ENCODE results near the gene IFI6. TPM values are rescaled to one million over a fixed set of nuclear protein-coding genes. Genes with fewer than 3 reads are reported as not detected.

Gene IFI6
- total and polyA plus RNA-seq, 2 of the 8 experiments (the other 6 are each of a cell fraction or from before 2014, with no cell fraction given), result 6.1 to 13.2 TPM

GRCh38 chr1:27632387-27633297 lies 39.4 kb downstream of the IFI6 start:
- H3K9me3 ChIP-seq (ENCODE audit: insufficient read depth in 2 of 2, low read depth in 1 of 2, low read length in 1 of 2), result no peaks in the 10 kb centered on the region
- no peaks in the 10 kb centered on the region for H4K20me1 ChIP-seq (replicated peaks in 1 of 2; ENCODE audit: control insufficient read depth in 1 of 2, insufficient read depth in 2 of 2, low read length in 2 of 2)
- H3K79me1 ChIP-seq (ENCODE audit: low read depth, low read length), result no peaks in the 10 kb centered on the region
- H3K14ac ChIP-seq (ENCODE audit: insufficient read length), result no peak overlapping the region
- no peaks in the 10 kb centered on the region for H3K36me3 ChIP-seq (ENCODE audit: control insufficient read depth in 2 of 4, insufficient read depth in 4 of 4, low read length in 3 of 4)
- ChIA-PET POLR2A (ENCODE audit: partially characterized antibody) (interaction anchor here (1.0 to 1.2 kb wide), 2 partner anchors 10 to 12 kb away, joined by 3 read pairs; no protein-coding TSS in a partner anchor), CTCF (ENCODE audit: partially characterized antibody) (interaction anchor here (0.6 to 5.3 kb wide), 8 partner anchors 11 to 127 kb away, joined by 3 to 49 read pairs (median 5); no protein-coding TSS in a partner anchor)
- H4K5ac ChIP-seq (ENCODE audit: insufficient read length, low read depth, low read length), result no peak overlapping the region
- no peak overlapping the region for H3K56ac ChIP-seq (replicated peaks; ENCODE audit: insufficient read length, low read depth, low read length)
- H3K23me2 ChIP-seq (ENCODE audit: low read depth, low read length), result peaks cover 6% of the 10 kb centered on the region; the same call in 1 of the 2 replicates
- H2AFZ ChIP-seq (ENCODE audit: low read length), result no peak overlapping the region
- H3K23ac ChIP-seq (ENCODE audit: insufficient read length), result no peak overlapping the region
- no peak overlapping the region for H2AK5ac ChIP-seq (ENCODE audit: low read depth, low read length)
- peak overlapping the region; percentile 93; the same call in 1 of the 2 replicates for H2BK20ac ChIP-seq (ENCODE audit: low read length)
- no peak overlapping the region for H3K4me2 ChIP-seq (ENCODE audit: insufficient read depth in 1 of 2, low read depth in 2 of 2, low read length in 2 of 2)
- H2BK5ac ChIP-seq (ENCODE audit: low read depth, low read length), result no peak overlapping the region
- DNase-seq (ENCODE audit: low read depth in 1 of 2, low spot score in 2 of 2) (no peak), FAIRE-seq (no peak)
- H4K91ac ChIP-seq (replicated peaks; ENCODE audit: insufficient read length, low read length), result no peak overlapping the region
- H2BK15ac ChIP-seq (ENCODE audit: low read length), result peak overlapping the region; percentile 61; the same call in 1 of the 2 replicates
- H2BK12ac ChIP-seq (ENCODE audit: low read depth, low read length), result 0 out of 2 replicates have a peak overlapping the region, but pooled peaks have one; percentile 2
- H4K8ac ChIP-seq (ENCODE audit: extremely low read depth, insufficient read depth, low read length), result no peak overlapping the region
- H3K4me3 ChIP-seq (ENCODE audit: extremely low read depth in 1 of 4, insufficient read depth in 2 of 4, low read depth in 3 of 4, low read length in 4 of 4), result no peak overlapping the region
- H3K4me1 ChIP-seq (replicated peaks in 1 of 4; ENCODE audit: control insufficient read depth in 3 of 4, insufficient read depth in 4 of 4, low read length in 3 of 4), result peaks cover 0 to 12% (median 4%) of the 10 kb centered on the region in 4 experiments; a peak in 6 of 7 replicates
- H3K4ac ChIP-seq (replicated peaks; ENCODE audit: insufficient read length, low read depth, low read length), result no peak overlapping the region
- no peaks in the 10 kb centered on the region for H3K79me2 ChIP-seq (ENCODE audit: control insufficient read depth in 1 of 2, insufficient read depth in 2 of 2, low read length in 2 of 2)
- H3K27ac ChIP-seq (ENCODE audit: low read depth, low read length), result no peak overlapping the region
- peaks cover 19 to 36% (median 31%) of the 10 kb centered on the region in 4 experiments for H3K27me3 ChIP-seq (replicated peaks in 1 of 4; ENCODE audit: control insufficient read depth in 3 of 4, extremely low read depth in 1 of 4, insufficient read depth in 3 of 4, low read length in 3 of 4)
- no peak overlapping the region for H3K9ac ChIP-seq (replicated peaks in 1 of 4; ENCODE audit: extremely low read depth in 1 of 4, low read depth in 3 of 4, low read length in 3 of 4)
- no peak overlapping the region; the same call in 1 of the 2 replicates for H3K18ac ChIP-seq (ENCODE audit: extremely low read depth, low read length)
- peak; percentile 53; the same call in 1 of the 2 replicates for TF ChIP-seq KDM1A (IDR thresholded peaks at IDR 0.05; ENCODE audit: borderline replicate concordance, low read length)
- TF ChIP-seq YY1 (IDR thresholded peaks at IDR 0.05; ENCODE audit: low read depth, low read length), result no peak
- WGBS, 2 experiments (ENCODE audit: extremely low coverage in 1 of 2, insufficient coverage in 1 of 2, insufficient read length in 1 of 2, insufficient replicate concordance in 2 of 2, low coverage in 1 of 2, low lambda C conversion rate in 2 of 2, missing lambda C conversion rate in 1 of 2), result 88% methylated on average over 14 of the region's 14 CpGs; no CpG with 5 or more reads in 1 of the 2 experiments
- H2BK120ac ChIP-seq (replicated peaks; ENCODE audit: low read depth, low read length), result no peak overlapping the region

All from H1 (cell line).